Stimulated activated CD8-positive, alpha-beta memory T cell treated with anti-CD3 and anti-CD28 coated beads, Interleukin-15, amount 100 ng/mL, for 48 hours (primary cell): ENCODE results near the gene GPAM.
"Not testable (repeated sequence)": the region's sequence is repeated elsewhere in the genome, so short reads cannot be mapped to it uniquely, and the experiment has no call there.

ENCODE experiments used
- DNase-seq, 2 donors: peaks; one replicate each; pipeline ENCODE4 v3.0.0-alpha.2; 2020; ENCODE audit warnings: low read depth in 2 of 2

The GPAM gene, protein sequence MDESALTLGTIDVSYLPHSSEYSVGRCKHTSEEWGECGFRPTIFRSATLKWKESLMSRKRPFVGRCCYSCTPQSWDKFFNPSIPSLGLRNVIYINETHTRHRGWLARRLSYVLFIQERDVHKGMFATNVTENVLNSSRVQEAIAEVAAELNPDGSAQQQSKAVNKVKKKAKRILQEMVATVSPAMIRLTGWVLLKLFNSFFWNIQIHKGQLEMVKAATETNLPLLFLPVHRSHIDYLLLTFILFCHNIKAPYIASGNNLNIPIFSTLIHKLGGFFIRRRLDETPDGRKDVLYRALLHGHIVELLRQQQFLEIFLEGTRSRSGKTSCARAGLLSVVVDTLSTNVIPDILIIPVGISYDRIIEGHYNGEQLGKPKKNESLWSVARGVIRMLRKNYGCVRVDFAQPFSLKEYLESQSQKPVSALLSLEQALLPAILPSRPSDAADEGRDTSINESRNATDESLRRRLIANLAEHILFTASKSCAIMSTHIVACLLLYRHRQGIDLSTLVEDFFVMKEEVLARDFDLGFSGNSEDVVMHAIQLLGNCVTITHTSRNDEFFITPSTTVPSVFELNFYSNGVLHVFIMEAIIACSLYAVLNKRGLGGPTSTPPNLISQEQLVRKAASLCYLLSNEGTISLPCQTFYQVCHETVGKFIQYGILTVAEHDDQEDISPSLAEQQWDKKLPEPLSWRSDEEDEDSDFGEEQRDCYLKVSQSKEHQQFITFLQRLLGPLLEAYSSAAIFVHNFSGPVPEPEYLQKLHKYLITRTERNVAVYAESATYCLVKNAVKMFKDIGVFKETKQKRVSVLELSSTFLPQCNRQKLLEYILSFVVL

DNA sequence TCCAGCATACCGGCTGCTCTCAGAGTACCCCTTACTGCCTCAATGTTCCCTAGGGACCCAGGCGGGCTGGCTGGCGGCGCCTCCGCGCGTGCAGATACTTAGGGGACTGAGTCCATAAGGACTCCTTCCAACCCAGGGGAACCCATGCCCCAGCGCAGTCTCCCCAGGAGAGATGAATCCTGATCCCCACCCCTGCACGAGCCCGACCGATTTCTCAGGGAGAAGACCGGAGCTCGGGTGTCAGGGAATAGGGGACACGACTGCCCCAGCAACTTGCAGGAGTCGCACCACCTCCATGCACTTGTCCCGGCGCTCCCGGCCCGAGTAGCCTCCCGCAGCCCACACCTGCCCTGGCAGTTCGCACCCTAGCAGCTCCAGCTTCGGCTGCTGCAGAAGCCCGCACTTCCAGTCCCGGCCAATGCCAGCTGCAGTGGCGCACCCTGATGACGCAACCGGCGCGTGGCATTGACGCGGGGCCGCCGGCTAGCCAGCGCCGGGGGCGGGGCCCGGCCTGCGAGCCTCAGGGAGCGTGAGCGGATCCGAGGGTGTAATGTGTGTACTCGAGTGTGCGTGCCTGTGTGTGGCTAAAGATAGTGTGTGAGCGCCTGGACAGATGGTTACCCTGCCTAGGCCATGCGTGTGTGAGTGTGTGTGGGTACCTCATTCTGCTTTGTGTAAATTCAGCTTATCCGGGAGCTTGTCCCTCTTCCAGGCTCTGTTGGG, at the start of gene GPAM:
Gene GPAM (minus strand): TSS at position 437 of the 723 bp plus-strand sequence. CDS start 1,981 bp downstream, outside the sequence.
- DNase-seq, result peak; percentile 97

DNA sequence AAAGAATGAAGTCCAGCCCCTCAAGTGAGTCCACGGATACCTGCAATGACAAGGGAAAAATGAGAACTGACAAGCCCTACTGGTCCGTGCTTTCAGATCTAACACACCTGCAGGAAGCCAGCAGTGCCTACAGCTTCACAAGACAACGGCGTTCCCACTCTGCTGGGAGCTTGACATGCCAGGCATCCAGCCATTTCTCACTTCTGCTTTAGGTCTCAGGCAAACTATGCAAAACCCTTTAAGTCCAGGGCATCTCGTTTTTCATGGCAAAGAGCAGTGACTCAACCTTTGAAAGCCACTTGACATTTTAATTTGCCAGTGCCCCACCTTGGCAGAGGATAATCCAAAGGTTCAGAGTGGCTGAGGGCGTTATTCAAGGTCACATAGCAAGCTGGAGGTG, 49.1 kb upstream of the GPAM start:
- no peak for DNase-seq

DNA sequence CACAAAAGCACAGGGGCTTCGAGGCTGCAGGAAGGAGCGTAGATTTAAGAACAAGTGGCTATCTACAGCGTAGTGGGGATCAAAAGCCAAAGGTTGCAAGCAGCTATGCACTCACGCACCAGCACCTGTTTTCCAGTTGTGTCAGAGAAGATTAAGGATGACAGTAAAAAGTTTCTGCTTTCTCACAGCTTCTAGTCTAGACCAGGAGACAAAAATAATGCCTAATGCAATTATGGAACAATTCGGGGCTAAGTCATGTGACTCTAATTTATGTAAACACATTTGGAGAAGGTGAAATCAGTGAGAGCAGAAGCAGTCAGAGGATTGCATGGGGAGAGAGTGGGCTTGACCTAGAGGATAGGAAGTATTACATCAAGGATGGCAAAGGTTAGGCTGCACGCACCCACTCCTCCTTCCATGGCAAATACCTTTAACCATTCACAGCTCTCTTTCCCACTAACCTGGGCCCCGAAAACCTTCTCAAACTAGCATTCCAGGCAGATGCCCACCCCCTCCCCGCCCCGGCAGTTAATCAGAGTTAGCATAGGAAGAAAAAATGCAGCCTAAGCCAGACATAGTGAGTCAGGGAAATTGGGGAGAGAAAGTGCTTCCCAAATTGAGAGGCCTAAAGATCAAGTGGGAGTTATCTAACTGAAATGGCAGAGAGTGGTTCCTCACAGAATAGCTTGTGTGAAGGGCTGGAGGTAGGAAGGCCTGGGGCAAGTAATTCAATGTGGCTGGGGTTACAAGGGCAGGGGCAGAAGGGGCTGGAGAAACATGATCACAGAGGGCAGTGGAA, 48.2 kb upstream of the GPAM start:
- DNase-seq, result no peak

DNA sequence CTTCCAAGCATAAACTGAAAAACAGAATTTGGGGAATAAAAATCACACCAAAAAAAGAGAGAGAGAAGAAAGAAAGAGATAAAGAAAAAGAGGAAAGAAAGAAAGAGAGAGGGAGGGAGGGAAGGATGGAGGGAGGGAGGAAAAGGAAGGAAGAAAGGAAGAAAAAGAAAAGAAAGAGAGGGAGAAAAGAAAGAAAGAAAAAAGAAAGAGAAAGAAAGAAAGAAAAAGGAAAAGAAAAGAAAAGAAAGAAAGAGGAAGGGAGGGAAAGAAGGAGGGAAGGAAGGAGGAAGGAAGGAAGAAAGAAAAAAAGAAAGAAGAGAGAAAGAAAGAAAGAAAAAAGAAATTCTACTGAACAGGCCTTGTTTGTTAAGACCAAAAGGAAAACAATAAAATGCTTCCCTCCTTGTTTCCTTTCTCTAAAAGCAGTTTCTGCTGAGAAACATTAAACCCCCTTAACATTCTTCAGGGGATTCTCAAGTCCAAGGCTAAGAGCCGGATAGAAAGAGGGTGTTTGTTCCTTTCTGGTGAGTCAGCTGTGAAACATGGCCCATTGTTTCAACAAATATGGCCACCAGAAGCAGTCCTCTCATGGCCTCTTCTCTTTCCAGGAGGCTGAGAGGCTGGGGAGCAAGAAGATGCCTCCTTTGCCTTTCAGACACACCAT, 46.9 kb upstream of the GPAM start:
- no peak for DNase-seq

DNA sequence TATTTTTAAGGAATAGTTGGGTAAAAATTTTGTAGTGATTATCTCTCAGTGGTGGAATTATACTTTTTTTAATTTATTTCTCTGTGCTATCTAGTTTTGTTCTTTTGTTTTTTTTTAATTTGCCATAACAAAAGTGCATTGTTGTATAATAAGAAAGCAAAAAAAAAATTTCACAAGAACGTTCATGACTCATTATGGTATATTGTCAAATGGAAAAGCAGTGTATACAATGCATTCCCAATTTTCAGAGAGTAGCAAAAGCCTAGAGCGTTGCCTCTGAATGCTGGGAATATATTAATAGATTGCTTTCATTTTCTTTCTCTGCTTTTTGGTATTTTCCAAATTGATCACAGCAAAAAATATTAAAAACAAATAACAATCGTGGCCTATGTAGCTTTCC, 46.3 kb upstream of the GPAM start:
- no peak for DNase-seq

DNA sequence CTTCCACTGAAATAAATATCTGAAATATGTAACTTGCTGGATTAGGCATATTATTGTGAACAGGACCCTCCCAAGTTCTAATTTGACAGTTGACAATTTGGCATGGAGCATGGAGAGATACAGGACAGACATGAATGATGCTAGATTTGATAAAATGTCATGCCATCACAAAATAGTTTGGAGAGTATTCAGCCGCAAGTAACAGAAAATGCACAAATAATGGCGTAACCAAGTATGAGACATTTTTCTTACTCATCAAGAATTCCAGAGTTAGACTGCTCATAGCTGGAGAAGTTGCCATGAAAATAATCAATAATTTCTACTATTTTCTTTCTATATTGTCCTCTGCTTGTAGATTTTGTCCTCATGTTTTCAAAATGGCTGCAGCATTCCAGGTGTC, 45.5 kb upstream of the GPAM start:
- DNase-seq, result no peak

DNA sequence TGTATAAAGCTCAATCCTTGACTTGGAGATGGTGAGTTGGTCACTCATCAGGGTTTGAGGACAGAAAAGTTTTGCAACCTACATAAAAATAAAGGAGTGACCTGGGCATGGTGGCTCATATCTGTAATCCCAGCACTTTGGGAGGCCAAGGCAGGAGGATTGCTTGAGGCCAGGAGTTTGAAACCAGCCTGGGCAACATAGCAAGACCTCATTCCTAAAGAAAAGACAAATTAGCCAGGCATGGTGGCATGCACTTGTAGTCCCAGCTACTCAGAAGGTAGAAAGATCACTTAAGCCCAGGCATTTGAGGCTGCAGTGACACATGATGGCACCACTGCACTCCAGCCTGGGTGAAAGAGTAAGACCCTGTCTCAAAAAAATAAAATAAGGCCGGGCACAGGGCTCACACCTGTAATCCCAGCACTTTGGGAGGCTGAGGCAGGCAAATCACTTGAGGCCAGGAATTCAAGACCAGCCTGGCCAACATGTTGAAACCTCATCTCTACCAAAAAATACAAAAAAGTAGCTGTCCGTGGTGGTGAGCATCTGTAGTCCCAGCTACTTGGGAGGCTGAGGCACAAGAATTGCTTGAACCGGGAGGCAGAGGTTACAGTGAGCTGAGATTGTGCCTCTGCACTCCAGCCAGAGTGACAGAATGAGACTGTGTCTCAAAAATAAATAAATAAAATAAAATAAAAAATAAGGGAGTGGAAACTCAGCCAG, 45.0 kb upstream of the GPAM start:
- not testable (repeated sequence) for DNase-seq

DNA sequence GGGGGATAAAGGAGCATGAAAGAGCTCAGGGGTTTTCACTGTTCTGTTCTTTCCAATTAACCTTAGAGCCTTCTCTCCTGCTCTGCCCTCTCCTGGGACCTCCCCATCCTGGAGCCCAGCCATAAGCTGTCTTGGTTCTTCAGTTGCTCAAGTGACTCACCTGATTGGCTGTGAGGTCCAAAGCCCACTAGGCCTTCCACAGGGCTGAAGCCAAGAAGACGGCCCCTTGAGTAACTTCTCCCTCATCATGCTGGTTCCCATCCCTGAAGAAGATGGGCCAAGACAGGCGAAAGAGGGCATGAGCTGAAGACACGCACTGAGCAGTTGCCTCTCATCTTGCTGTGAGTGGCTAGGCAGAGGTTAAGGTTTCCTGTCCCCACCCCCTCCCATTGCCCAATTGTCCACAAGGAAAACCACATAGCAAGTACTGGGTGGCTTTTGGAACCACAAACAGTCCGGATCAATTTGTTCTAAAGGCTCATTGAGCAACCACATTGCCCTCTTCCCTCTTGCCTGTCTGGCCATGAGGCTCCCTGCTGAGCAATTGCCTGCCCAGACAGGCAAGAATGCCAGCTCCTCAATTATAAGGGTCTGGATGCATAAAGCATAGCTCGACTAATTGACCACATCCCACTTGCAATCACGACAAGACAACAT, 43.9 kb upstream of the GPAM start:
- no peak for DNase-seq

DNA sequence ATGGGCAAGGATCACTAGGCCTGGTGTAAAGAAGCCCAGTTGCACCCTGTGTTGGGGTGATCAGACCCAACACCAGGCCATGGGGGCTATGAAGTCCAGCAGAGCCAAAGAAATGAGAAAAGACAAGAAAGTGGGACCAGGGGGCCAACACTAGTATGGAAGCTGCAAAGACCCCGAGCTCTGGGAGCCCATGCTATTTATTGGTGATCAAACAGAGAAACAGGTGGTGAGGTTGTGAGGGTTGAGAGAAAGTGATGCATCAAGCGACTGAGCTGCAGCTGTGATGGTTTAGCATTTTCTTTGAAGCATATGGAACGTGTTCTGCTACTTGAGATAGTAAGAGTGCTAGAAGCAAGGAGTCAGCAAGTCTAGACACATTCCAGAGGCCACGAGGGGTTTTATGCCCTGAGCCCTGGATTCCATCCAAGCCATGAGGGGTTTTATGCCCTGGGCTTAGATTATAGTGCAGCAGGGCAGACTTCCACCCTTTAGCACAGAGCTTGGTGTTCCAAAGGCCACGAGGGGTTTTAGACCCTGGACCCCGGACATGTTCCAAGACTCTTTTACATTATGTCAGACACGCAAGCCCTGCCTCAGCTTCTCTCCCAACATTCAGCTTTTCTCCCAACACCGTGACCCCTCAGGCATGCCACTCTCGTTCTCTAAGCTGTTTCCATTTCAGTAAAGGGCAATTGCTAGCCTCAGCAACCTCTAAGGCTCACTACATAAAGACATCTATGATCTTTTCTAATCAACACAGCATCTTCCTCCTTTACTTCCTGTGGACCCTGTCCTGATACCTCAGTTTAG, 43.1 kb upstream of the GPAM start:
- DNase-seq, result no peak

DNA sequence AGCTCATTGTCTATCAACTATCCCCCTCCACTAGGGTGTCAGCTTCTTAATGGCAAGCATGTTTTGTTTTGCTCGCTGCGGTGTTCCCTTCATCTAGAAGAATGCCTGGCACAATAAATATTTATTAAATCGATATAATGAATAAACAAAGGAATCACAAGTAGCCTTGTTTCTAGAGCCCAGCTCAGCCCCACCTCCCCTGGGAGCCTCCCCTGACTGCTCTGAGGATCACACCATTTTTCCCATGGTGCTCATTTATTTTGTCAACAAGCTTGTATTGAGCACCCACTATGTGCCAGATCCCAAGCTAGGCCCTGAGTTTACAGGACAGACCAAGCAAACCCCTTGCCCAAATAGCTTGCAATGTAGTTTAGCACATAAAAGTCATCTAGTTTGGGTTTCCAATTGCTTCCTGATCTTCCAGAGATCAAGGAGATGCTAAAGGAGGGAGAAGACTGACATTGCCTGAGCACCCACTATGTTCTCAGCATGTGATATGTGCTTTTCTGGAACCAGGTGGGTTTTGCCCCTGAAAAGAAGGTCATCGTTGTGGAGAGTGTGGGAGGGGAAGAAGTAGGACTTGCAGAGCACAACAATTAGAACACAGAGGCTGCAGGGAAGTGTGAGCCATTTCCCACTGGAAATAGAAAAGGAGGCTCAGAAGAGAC, 42.3 kb upstream of the GPAM start:
- DNase-seq, result no peak

DNA sequence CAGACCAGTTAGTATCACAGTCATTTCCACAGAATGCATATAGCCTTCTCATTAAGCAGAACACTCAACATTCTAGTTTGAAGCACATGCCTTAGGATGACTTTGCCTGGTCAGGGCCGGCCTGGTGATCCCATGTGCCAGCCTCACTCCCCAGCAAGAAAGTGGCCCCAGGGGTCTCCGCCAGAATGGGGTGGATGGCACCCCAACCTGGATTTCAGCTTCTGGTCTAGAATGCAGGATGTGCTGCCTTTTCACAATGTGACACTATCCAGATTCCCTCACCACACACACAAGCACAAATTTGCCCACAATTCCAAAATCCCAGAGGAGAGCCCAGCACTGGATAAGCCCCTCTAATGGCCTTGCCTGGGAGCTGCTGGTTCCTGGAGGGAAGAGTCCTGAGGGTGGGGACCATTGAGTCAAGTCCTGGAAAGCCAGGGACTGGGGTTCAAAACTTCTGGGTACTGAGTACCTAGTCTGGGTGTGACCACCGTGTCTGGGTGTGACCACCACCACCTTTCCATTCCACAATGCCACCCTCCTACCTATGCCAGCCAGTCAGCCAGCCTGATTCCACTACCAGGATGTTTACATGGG, 41.5 kb upstream of the GPAM start:
- no peak for DNase-seq

DNA sequence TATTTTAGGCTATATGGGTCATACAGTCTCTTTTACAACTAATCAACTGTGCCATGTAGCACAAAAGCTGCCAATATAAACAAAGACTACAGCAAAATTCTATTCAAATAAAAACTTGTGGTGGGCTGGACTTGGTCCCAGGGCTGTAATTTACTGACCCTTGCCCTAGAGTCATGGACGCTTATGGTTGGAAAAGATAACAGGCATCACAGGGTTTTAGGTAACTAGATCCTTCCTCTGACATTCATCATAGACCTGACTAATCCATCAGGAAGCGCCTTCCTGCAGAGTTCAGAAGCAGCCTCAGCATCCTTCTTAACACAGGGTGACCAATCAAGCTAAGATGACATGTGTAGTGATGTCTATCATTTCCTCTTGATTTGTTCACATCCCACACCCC, 40.2 kb upstream of the GPAM start:
- DNase-seq, result no peak

DNA sequence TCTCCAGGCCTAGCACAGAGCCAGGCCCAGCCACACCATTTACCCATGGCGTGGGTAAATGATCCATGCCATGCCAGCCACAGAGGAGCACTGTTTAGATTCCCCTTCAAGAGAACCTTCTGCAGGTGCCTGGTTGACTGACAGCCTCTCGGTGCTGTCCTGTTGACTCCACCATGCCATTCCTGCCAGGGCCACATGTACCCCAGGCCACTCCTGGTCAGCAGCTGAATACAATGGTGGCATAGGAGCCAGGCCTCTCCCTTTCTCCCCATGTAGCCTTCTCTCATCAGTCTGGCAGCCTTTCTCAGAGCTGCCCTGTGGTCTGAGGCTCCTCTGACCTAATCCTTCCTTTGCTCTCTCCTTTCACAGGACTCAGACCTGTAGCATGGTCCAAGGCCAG, 39.2 kb upstream of the GPAM start:
- no peak for DNase-seq

DNA sequence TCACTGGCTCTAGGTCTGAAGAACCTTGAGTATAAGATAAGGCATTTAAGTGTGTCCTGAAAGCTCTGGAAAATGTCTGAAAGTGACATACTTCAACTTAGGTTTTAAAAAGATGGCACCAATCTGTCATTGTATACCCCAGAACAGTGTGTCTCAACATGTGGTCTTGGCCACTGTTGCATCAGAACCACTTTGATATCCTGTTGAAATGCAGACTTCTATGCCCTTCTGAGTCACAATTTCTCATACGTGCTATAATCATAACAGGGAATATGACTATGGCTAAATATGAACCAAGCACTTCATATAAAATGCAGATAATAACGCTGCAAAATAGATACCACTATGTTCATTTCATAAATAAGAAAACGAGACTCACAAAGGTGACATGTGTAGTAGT, 38.0 kb upstream of the GPAM start:
- DNase-seq, result no peak

DNA sequence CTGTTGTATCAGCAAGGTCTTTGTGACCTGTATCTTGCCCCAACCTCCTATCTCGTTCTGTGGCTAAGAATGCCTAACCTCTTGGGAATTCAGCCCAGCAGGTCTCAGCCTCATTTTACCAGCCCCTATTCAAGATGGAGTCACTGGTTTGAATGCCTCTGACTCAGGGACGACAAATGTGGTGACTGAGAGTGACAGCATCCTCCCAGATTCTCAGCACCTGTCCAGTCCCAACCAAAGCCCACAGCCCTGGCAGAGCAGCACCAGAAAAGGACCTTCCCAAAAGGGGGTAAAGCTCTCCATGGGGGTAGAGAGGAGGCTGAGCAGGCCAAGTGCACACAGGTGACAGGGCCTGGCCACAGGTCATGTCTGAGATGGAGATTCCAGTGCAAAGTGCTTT, 35.4 kb upstream of the GPAM start:
- DNase-seq, result no peak

DNA sequence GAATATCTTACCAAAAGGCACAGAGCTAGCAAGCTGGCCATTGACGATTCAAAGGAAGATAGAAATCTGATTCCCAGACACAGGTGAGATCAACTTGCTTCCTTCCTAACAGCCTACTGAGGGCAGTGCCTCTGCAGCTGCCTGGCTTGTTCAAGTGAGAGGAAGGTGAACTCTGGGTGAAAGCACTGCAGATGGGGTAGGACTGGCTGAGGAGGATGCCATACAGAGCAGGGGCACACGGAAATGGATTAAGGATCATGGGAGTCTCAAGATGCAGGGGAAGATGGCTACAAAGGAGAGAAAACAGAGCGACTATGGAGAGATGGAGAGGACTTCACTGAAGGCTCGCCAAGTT, 34.4 kb upstream of the GPAM start:
- no peak for DNase-seq

DNA sequence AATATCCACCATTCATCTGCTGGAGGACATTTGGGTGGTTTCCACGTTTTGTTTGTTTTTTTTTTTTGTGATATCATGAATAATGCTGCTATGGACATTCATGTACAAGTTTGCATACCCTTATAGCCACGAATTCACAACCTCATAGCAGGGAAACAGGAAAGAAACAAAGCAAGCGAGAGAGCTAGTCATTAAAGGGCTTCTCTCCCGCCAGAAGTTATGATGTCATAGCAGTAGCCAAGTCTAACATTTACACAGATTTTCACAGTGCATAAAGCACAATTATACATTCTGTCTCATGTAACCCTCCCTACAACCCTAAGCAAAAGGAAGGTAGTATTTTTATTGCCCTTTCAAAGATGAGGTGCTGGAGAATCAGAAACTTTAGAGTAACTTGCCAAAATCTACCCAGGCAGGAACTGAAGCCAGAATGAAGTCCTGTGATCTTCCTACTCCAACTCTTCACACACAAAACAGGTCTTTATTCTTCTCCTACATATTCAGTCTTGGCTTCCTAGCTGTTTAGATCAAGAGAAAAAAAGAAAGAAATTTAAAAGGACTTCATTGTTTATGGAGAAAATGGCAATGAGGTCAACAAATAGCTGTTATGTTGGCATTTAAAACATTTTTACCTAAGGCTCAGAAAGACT, 33.9 kb upstream of the GPAM start:
- DNase-seq, result no peak

DNA sequence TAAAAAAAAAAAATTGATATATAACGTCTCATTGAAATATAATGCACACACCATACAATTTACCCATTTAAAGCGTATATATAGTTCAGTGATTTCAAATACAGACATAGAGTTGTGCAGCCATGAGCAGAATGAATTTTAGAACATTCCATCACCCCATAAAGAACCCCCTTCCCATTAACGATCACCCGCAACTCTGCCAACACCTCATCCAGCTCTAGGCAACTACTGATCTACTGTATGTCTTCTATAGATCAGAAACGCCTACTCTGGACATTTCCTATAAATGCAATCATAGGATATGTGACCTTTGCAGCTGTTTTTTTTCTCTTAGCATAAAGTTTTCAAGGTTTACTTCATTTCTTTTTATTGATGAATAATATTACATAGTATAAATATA, 33.4 kb upstream of the GPAM start:
- DNase-seq, result no peak
